Measurements from ENCODE around the gene NCOA1.

Gene NCOA1

DNA sequence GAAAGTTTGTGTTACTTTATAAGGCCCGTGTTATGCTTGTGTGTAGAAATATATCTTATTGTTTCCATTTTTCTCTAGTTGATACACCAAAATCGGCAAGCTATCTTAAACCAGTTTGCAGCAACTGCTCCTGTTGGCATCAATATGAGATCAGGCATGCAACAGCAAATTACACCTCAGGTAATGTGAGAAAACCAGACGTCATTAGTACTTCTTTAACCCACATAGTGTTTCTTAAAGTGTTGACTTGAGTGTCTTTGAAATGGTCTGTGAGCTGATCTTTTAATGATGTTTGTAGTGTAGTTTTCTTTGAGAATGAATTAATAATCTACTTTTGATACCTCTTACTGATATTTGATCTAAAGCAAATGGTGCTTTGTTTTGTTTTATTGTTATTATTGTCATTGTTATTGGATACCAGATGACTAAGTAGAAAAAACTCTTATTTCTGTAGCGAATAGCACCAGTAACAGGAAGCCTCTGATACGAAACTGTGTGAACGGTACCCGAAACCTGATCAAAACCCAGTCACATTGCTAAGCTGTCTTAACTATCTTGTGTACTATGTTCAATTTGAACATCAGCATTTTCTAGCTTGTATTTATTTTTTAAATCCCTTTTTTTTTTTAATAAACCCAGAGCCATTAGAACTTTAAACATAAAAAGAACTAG is 248.4 kb downstream of the NCOA1 start:
- DNase-seq (ENCODE audit: low read depth, low spot score) = no peak

DNA sequence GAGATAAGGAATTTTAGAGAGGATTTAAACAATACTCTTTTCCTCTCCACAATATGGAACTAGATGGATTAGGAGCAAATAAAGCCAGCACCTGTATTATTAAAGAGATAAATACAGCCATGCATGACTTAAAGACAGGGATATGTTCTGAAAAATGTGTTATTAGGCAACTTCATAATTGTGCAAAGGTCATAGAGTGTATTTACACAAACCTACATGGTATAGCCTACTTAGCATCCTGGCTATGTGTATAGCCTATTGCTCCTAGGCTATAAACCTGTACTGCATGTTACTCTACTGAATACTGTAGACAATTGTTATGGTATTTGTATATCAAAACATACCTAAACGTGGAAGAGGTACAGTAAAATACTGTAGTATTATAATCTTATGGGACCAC is 249.1 kb downstream of the NCOA1 start:
- no peak for DNase-seq (ENCODE audit: low read depth, low spot score)

GRCh38 chr2:24742730-24743129 is 251.7 kb downstream of the NCOA1 start:
- no peak for DNase-seq (ENCODE audit: low read depth, low spot score)

DNA sequence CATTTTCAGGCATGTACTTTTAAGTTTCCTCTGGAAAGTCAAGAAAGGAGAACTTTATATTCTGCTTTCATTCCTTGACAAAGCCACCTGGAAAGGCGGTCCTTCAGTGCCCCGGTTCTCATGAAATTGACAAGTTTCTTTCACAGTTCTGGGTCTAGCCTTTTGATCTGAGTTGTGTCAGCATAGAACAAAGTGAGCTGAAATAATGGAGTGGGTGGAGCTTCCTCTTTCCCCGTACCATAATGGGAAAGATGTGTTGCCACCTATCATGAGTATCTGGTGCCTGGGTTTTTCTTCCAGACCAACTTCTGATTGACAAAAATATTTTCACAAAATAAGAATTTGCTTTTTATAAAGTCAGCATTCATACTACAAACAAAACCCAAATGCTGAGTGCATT is 252.9 kb downstream of the NCOA1 start:
- DNase-seq (ENCODE audit: low read depth, low spot score) = no peak

DNA sequence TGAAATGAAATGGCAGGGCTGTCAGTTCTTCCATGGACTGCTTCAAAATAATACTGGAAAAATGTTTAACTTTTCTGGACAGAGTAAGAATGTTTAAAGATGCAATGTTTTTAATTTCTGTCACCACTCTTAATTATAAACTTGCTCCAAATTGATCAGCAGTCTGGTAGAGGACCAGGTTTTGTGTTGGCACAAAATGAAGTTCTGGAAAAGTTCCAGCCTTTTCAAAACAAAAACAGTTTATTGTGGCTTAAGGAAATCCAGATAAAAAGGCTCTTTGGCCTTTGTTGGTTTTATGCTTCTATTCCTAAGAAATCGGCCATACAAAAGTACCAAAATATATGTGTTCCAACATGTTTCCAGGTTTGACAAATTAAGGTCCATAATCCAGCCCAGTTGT is 253.3 kb downstream of the NCOA1 start:
- no peak for DNase-seq (ENCODE audit: low read depth, low spot score)

- no peak for DNase-seq (ENCODE audit: low read depth, low spot score)
Observed at GRCh38 chr2:24745825-24746224, 254.8 kb downstream of the NCOA1 start.

DNA sequence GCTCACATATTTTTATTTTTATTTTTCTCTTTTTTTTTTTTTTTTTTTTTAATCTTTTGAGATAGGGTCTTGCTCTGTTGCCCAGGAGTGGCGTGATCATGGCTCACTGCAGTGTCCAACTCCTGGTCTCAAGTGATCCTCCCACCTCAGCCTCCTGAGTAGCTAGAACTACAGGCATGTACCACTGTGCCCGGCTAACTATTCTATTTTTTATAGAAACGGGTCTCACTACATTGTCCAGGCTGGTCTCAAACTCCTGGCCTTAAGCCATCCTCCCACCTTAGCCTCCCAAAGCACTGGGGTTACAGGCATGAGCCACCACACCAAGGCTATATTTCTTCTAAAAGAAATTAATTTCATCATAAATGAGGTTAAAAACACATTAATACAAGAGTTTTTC is 256.2 kb downstream of the NCOA1 start:
- no peak for DNase-seq (ENCODE audit: low read depth, low spot score)

DNA sequence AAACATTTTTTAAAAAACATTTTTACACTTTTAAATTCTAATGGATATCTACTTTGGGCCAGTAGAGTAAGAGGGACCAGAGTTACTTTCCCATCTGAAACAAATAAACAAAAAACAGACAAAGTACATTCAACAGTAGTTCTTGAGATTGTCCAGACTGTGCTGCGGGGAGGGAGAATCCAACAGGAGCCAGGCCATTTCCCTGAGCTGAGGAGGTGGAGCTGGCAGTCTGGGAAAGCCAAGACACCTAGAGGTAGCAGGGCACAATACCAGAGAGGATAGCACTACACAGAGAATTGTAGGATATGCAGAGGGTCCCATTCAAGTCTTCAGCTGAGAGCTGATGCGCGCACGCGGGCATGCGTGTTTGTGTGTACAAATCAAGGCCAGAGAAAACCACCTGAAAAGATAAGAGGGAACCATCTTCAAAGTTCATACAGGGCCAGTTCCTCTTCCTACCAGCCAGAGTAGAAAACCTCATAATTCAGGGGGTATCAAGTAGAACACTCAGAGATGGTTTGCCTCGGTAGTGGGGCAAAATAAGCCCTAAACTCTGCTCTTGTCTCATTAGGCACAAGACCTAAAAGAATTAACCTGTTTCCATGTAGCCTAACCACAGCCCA is 258.1 kb downstream of the NCOA1 start:
- DNase-seq (ENCODE audit: low read depth, low spot score) = no peak

- DNase-seq (ENCODE audit: low read depth, low spot score) = no peak
Observed at GRCh38 chr2:24754985-24755705, 264.1 kb downstream of the NCOA1 start.

DNA sequence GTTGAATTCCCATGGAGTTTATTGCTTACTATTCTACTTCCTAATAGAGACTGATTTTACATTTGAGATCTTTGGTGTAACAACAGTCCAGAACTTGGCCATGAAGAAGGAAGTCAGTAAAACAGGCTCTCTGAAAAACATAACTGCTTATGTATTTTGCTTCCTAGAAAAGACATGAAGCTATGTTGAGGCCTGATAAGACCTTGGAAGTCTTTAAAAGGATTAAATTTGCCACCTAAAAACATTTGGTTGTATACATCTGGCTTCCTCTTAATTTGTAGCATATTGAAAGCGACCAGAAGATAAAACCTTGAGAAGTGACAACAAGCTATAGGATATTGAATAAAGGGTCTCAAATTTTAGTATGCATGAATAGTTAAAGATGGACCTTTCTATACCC is 265.7 kb downstream of the NCOA1 start:
- DNase-seq (ENCODE audit: low read depth, low spot score) = no peak

- no peak for DNase-seq (ENCODE audit: low read depth, low spot score)
Observed at GRCh38 chr2:24761866-24762265, 270.8 kb downstream of the NCOA1 start.

DNA sequence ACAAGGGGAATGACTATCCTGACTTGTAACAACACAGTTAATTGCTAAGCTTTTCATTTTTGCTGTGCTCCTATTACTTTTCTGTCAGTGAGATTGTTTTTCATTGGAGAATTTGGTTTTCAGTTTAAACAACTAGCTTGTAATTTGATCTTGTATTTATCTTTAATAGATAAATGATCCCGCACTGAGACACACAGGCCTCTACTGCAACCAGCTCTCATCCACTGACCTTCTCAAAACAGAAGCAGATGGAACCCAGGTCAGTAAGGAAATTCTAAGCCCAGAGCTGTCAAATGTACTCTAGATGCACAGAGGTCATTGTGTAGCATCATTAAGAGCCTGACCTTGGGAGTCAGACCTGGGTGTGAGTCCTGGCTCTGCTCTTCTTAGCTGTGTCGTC is 271.5 kb downstream of the NCOA1 start:
- DNase-seq (ENCODE audit: low read depth, low spot score) = no peak

GRCh38 chr2:24763843-24764242 is 272.8 kb downstream of the NCOA1 start:
- no peak for DNase-seq (ENCODE audit: low read depth, low spot score)

DNA sequence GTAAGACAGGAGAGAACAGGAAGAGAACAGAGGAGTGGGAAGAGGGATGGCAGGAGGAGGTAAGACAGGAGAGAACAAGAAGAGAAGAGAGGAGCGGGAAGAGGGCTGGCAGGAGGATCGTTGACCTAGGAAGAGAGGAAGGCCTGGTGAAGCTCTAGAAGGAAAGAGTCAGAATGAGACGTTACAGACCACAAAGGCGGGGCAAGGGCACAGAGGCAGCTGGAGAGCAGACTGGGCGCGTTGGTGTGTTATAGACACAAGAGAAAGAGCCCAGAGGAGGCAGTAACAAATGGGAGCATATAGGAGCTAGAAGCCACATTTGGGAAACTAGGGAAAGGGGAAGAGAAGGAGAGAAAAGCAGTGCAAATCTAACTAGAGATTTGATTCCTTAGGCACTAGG is 275.6 kb downstream of the NCOA1 start:
- no peak for DNase-seq (ENCODE audit: low read depth, low spot score)

DNA sequence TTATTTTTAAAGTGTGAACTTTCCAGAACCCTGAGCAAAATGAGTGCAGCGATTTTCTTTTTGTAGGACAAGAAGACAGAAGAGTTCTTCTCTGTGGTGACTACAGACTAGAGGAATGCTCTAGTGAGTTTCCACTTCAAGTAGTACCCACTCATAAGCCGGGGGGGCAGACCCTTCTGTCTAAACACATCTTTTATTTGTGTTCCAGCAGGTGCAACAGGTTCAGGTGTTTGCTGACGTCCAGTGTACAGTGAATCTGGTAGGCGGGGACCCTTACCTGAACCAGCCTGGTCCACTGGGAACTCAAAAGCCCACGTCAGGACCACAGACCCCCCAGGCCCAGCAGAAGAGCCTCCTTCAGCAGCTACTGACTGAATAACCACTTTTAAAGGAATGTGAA is 277.0 kb downstream of the NCOA1 start:
- DNase-seq (ENCODE audit: low read depth, low spot score) = no peak

DNA sequence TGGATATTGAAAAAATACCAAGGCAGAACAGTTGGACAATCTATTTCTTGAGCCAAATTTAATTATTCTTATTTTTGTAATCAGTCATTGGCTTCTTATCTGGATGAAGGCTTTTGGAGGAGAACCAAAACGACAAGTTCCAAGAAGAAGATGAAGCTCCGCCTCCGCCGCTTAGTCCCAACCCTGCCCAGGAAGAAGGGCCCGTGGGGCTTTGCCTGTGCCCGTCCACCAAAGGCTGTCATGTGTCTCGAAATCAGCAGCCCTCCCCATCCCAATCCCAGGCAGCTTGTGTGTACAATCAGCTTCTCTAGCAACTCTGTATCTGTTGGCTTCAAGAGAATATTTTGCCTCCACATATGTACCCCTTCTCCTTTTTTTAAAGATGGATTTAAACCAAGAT is 277.5 kb downstream of the NCOA1 start:
- no peak for DNase-seq (ENCODE audit: low read depth, low spot score)

GRCh38 chr2:24771061-24771460 is 280.0 kb downstream of the NCOA1 start:
- DNase-seq (ENCODE audit: low read depth, low spot score) = no peak

DNA sequence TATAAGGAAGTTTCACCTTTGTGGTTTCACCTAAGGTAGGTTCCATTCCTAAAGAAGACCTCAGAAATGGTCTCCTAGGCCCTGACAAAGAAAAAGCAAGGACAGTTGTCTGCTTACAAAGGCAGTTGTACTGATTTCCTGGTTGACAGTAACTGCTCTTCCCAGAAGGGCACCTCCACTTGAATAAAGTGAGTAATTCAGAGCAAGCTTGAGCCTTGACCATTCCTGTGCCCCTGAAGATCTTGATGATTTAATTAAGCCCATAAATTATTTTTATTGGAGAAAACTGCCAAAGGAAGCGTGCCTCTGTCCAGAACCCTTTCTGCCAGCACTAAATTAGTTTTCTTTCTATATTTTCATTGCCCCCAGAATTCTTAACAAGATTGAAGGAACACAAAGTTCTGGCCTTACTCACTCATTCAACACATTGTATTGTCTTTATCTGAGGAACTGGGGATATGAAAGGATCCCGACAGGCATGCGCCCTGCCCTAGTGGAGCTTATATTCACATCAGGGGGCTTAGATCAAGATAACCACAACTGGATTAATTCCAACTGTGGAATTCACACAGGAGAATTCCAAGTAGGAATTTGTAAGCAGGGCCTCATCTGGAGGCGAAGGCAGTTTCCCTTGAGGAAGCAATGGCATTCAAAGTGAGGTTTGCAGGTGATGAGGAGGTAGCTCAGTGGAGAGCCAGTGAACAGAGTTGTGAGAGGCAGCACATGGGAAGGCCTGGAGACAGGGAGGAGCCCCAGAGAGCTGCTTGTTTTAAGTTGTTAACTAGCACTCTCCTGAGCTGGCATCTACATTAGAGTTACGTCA is 280.9 kb downstream of the NCOA1 start:
- no peak for DNase-seq (ENCODE audit: low read depth, low spot score)

DNA sequence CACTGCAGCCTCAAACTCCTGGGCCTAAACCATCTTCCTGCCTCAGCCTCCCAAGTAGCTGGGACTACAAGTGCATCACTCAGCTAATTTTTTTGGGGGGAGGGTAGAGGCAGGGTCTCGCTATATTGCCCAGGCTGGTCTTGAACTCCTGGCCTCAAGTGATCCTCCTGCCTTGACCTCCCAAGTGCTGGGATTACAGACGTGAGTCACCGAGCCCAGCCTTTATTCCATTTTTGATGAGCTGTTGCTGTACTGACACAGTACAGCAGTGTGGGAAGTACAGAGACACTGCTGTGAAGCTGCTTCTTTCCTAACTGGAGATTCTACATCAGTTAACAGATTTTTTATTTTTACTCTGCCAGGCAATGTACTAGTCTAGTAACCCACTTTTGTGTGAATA is 283.3 kb downstream of the NCOA1 start:
- no peak for DNase-seq (ENCODE audit: low read depth, low spot score)

- DNase-seq (ENCODE audit: low read depth, low spot score) = no peak
Observed at GRCh38 chr2:24779116-24779515, 288.1 kb downstream of the NCOA1 start.

DNA sequence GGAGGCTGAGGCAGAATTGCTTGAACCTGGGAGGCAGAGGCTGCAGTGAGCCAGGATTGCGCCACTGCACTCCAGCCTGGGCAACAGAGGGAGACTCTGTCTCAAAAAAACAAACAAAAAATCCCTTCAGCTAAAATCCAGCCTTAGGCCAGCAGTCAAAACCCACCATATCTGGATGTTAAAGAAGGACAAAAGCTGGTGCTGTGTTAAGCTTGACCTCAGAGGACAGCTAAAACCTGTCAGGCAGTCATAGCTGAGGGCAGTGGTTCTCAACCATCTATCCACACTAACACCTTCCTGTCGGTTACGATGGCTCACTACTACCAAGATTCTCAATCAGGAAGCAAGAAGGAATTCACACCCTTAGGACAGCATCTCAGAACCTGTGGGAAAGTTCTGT is 292.6 kb downstream of the NCOA1 start:
- DNase-seq (ENCODE audit: low read depth, low spot score) = no peak

DNA sequence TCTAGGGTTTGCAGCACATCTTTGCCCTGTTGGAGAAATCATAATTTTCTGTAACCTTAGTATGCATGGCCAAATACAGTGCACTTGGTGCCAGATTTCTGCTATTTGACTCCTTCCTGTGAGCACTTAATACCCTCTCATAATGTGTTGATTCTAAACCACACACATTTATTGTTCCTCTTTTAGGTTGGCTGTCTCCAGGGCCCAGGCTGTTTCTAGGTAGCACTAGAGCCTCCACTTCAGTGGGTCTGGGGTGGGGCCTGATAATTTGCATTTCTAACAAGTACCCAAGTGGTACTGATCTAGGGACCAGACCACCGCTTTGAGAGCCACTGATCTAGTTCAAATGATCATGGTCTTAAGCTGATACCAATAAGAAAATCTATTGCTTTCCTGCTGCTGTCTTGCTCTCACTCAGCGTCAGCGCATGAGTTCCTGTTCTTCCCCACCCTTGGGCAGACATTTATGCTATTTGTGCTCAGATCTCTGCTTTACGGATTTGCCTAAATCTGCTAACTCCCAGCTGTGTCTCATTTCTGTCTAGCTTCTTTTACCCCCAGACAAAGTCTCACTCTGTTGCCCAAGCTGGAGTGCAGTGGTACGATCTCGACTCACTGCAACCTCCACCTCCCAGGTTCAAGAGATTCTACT is 294.7 kb downstream of the NCOA1 start:
- DNase-seq (ENCODE audit: low read depth, low spot score) = no peak
